GM21529 (cell line): ENCODE measurements around the gene GRN.
"Not testable (repeated sequence)": the region's sequence is repeated elsewhere in the genome, so short reads cannot be mapped to it uniquely, and the experiment has no call there.

ENCODE experiments used
- ATAC-seq: cut with Tn5 transposase; IDR thresholded peaks from one replicate; pipeline ENCODE4 v1.9.1; 2021; ENCODE audit not compliant: unreplicated experiment

The GRN gene

GRCh38 chr17:44321246-44322120 is 23.6 kb upstream of the GRN start:
- no peak for ATAC-seq

GRCh38 chr17:44322236-44322895 is 22.7 kb upstream of the GRN start:
- no peak for ATAC-seq

GRCh38 chr17:44323359-44324091 is 21.6 kb upstream of the GRN start:
- no peak for ATAC-seq

- ATAC-seq = no peak
Observed at GRCh38 chr17:44324092-44324570, 21.0 kb upstream of the GRN start.

GRCh38 chr17:44324571-44325275 is 20.4 kb upstream of the GRN start, which contains the start of gene SLC25A39:
Gene SLC25A39 (minus strand): TSS chr17:44324823. CDS start chr17:44323562, 1,261 bp downstream.
- ATAC-seq = peak; percentile 53

GRCh38 chr17:44326861-44327444 is 18.1 kb upstream of the GRN start:
- ATAC-seq = peak; percentile 41

GRCh38 chr17:44327715-44328449 is 17.2 kb upstream of the GRN start:
- ATAC-seq = no peak

GRCh38 chr17:44329516-44329915 is 15.6 kb upstream of the GRN start:
- ATAC-seq = not testable (repeated sequence)

- not testable (repeated sequence) for ATAC-seq
Observed at GRCh38 chr17:44330263-44330662, 14.8 kb upstream of the GRN start.

GRCh38 chr17:44331249-44331760 is 13.8 kb upstream of the GRN start:
- no peak for ATAC-seq

- ATAC-seq = no peak
Observed at GRCh38 chr17:44333371-44333770, 11.7 kb upstream of the GRN start.

- no peak for ATAC-seq
Observed at GRCh38 chr17:44334315-44334714, 10.8 kb upstream of the GRN start.

GRCh38 chr17:44334727-44335126 is 10.4 kb upstream of the GRN start:
- ATAC-seq = no peak

- ATAC-seq = no peak
Observed at GRCh38 chr17:44335564-44335963, 9.5 kb upstream of the GRN start.

GRCh38 chr17:44335968-44336367 is 9.1 kb upstream of the GRN start:
- ATAC-seq = no peak

- no peak for ATAC-seq
Observed at GRCh38 chr17:44338702-44339101, 6.4 kb upstream of the GRN start.

GRCh38 chr17:44340553-44340952 is 4.5 kb upstream of the GRN start:
- ATAC-seq = not testable (repeated sequence)

GRCh38 chr17:44343510-44344209 is 1.4 kb upstream of the GRN start:
- no peak for ATAC-seq
